GM23248 (cell line): ENCODE results near the gene ALAS2. TPM values are rescaled to one million over a fixed set of nuclear protein-coding genes. Genes with fewer than 3 reads are reported as not detected.
"Not testable (repeated sequence)": the region's sequence is repeated elsewhere in the genome, so short reads cannot be mapped to it uniquely, and the experiment has no call there.

Experiments
- DNase-seq: peaks from one replicate; pipeline ENCODE4 v3.0.0-alpha.2; 2015
- H2AFZ ChIP-seq: fragments of 200-600 bp; sonication (generic); 2 replicates; pipeline ENCODE4 v1.6.1; 2016; ENCODE audit warnings: antibody characterized with exemption
- H3F3A ChIP-seq: fragments of 200-600 bp; sonication (generic); 2 replicates; pipeline ENCODE4 v1.6.1; 2016; ENCODE audit warnings: mild to moderate bottlenecking, antibody characterized with exemption, mixed run types; ENCODE audit not compliant: insufficient read depth
- H3K27ac ChIP-seq: fragments of 200-600 bp; sonication (generic); 2 replicates; pipeline ENCODE4 v1.5.1; 2016; ENCODE audit warnings: mild to moderate bottlenecking
- H3K27me3 ChIP-seq: fragments of 200-600 bp; sonication (generic); replicated peaks from 2 replicates; pipeline ENCODE4 v1.6.1; 2016; ENCODE audit warnings: mild to moderate bottlenecking; ENCODE audit not compliant: insufficient read depth
- H3K36me3 ChIP-seq: fragments of 200-600 bp; sonication (generic); 2 replicates; pipeline ENCODE4 v1.6.1; 2016; ENCODE audit warnings: low read depth, mild to moderate bottlenecking
- H3K4me1 ChIP-seq: fragments of 200-600 bp; sonication (generic); 2 replicates; pipeline ENCODE4 v1.6.1; 2016; ENCODE audit warnings: mild to moderate bottlenecking; ENCODE audit not compliant: insufficient read depth
- H3K4me2 ChIP-seq: fragments of 200-600 bp; sonication (generic); one replicate; pipeline ENCODE4 v1.6.1; 2016; ENCODE audit warnings: mild to moderate bottlenecking; ENCODE audit not compliant: unreplicated experiment
- H3K4me3 ChIP-seq: fragments of 200-600 bp; sonication (generic); 2 replicates; pipeline ENCODE4 v1.5.1; 2016; ENCODE audit warnings: mild to moderate bottlenecking
- H3K79me2 ChIP-seq: fragments of 200-600 bp; sonication (generic); 2 replicates; pipeline ENCODE4 v1.6.1; 2016; ENCODE audit warnings: mild to moderate bottlenecking; ENCODE audit not compliant: insufficient read depth
- H3K9ac ChIP-seq: fragments of 200-600 bp; sonication (generic); 2 replicates; pipeline ENCODE4 v1.6.1; 2016; ENCODE audit warnings: mild to moderate bottlenecking
- H3K9me2 ChIP-seq: fragments of 200-600 bp; sonication (generic); 2 replicates; pipeline ENCODE4 v1.6.1; 2016; ENCODE audit warnings: mixed run types, mild to moderate bottlenecking, moderate library complexity; ENCODE audit not compliant: insufficient read depth
- H3K9me3 ChIP-seq: fragments of 200-600 bp; sonication (generic); one replicate; pipeline ENCODE4 v1.6.1; 2017; ENCODE audit warnings: low read depth
- H4K20me1 ChIP-seq: fragments of 200-600 bp; sonication (generic); 2 replicates; pipeline ENCODE4 v1.6.0; 2016; ENCODE audit not compliant: insufficient read depth
- EZH2 ChIP-seq: fragments of 200-600 bp; sonication (generic); IDR thresholded peaks from 2 replicates; pipeline ENCODE4 v1.6.1; 2018; ENCODE audit warnings: antibody characterized with exemption, mild to moderate bottlenecking; ENCODE audit not compliant: insufficient read depth, poor library complexity, severe bottlenecking
- EZH2phosphoT487 ChIP-seq: fragments of 200-600 bp; sonication (generic); IDR thresholded peaks from 2 replicates; pipeline ENCODE4 v1.6.1; 2018; ENCODE audit warnings: antibody characterized with exemption, moderate library complexity, mild to moderate bottlenecking, low read depth; ENCODE audit not compliant: insufficient read depth
- WGBS, 2 experiments: methylation state at CpG; one replicate each; pipeline ENCODE4 v1.1.6; 2015 to 2017; ENCODE audit warnings: low lambda C conversion rate in 2 of 2, low coverage in 1 of 2; ENCODE audit errors: missing lambda C conversion rate in 2 of 2; 5-methylcytosine and 5-hydroxymethylcytosine counted together
- in situ Hi-C: fragments of 300-500 bp; cut with MboI; formaldehyde crosslinking; loops from 2 replicates; pipeline ENCODE4 v1.15.0; 2020
- polyA plus RNA-seq: library from polyadenylated mRNA; unstranded; fragments of >200 nt; fragmentation: Nextera tagmentation; extraction: Ambion mirVana; gene quantifications from 2 replicates; pipeline ENCODE4 v1.2.1, GENCODE V29; 2016
- total RNA-seq: library from RNA; depleted of rRNA; stranded (reverse); fragments of >200 nt; shearing (Covaris generic); gene quantifications from 2 replicates; pipeline ENCODE4 v1.2.3, GENCODE V29; 2014; rRNA removed

Gene ALAS2
- total RNA-seq (not detected in 2 replicates), polyA plus RNA-seq (not detected in 2 replicates)

GRCh38 chrX:55030271-55031205, at the start of gene ALAS2:
Gene ALAS2 (minus strand): TSS chrX:55030977. CDS start chrX:55026000, 4,977 bp downstream.
- Histone ChIP-seq H3K27me3 (no peaks in the 10 kb centered on the region), H3K9me2 (no peaks in the 10 kb centered on the region), H3K9ac (no peak within 1 kb of the TSS), H3K4me1 (no peaks in the 10 kb centered on the region), H3K4me3 (no peak within 1 kb of the TSS), H3F3A (no peaks in the 10 kb centered on the region), H3K4me2 (no peak within 1 kb of the TSS), H3K27ac (no peak within 1 kb of the TSS), H3K36me3 (no peaks in the 10 kb centered on the region), H2AFZ (no peak within 1 kb of the TSS), H3K9me3 (no peaks in the 10 kb centered on the region), H4K20me1 (no peaks in the 10 kb centered on the region), H3K79me2 (no peaks in the 10 kb centered on the region)
- WGBS, 2 experiments = 52 to 78% methylated on average over 5 of the region's 7 CpGs
- in situ Hi-C loops = no loop called here
- TF ChIP-seq EZH2 (no peak), EZH2phosphoT487 (no peak)
- no peak for DNase-seq

GRCh38 chrX:55074851-55075467, 44.2 kb upstream of the ALAS2 start, which contains the start of gene PAGE2B:
Gene PAGE2B (plus strand): TSS chrX:55075030. CDS start chrX:55076042, 1,012 bp downstream.
- TF ChIP-seq EZH2 (no peak), EZH2phosphoT487 (no peak)
- no peaks in the 10 kb centered on the region for H3K36me3 ChIP-seq
- no peak for DNase-seq

DNA sequence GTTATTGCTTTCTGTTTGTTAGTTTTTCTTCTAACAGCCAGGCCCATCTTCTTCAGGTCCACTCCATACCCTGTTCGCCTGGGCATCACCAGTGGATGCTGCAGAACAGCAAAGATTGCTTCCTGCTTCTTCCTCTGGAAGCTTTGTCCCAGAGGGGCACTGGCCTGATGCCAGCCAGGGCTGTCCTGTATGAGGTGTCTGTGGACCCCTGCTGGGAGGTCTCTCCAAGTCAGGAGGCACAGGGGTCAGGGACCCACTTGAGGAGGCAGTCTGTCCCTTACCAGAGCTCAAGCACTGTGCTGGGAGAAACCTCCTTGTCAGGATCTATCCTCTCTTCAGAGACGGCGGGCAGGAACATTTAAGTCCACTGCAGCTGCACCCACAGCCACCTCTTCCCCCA, 41.5 kb upstream of the ALAS2 start:
- H3K27me3 ChIP-seq = no peaks in the 10 kb centered on the region
- no peak overlapping the region for H2AFZ ChIP-seq
- no peaks in the 10 kb centered on the region for H3K79me2 ChIP-seq
- no peaks in the 10 kb centered on the region for H3K36me3 ChIP-seq
- no peak overlapping the region for H3K4me2 ChIP-seq
- H3F3A ChIP-seq = no peaks in the 10 kb centered on the region
- 63 to 67% methylated on average over 3 of the region's 3 CpGs for WGBS, 2 experiments
- no peak for TF ChIP-seq EZH2phosphoT487
- no peak for TF ChIP-seq EZH2
- no peaks in the 10 kb centered on the region for H3K9me2 ChIP-seq
- no peaks in the 10 kb centered on the region for H4K20me1 ChIP-seq
- in situ Hi-C loops = loop anchor here (25.0 kb wide), 2 partner anchors 90 to 385 kb away; no protein-coding TSS in a partner anchor
- H3K27ac ChIP-seq = no peak overlapping the region
- no peaks in the 10 kb centered on the region for H3K9me3 ChIP-seq
- no peak for DNase-seq
- no peak overlapping the region for H3K9ac ChIP-seq
- no peaks in the 10 kb centered on the region for H3K4me1 ChIP-seq
- no peak overlapping the region for H3K4me3 ChIP-seq

More at GRCh38 chrX:55074851-55075467, 44.2 kb upstream of the ALAS2 start, which contains the start of gene PAGE2B:
- no peaks in the 10 kb centered on the region for H3K4me1 ChIP-seq
- WGBS, 2 experiments = 79 to 89% methylated on average over 15 to 34 of the region's 36 CpGs
- H3K27ac ChIP-seq = no peak within 1 kb of the TSS
- no peaks in the 10 kb centered on the region for H3K9me3 ChIP-seq
- H3K79me2 ChIP-seq = no peaks in the 10 kb centered on the region
- no peak within 1 kb of the TSS for H3K4me2 ChIP-seq
- no peak within 1 kb of the TSS for H3K4me3 ChIP-seq
- H3K27me3 ChIP-seq = no peaks in the 10 kb centered on the region
- H3K9me2 ChIP-seq = no peaks in the 10 kb centered on the region
- H3F3A ChIP-seq = no peaks in the 10 kb centered on the region
- H3K9ac ChIP-seq = no peak within 1 kb of the TSS
- in situ Hi-C loops = loop anchor here (25.0 kb wide), 2 partner anchors 87 to 388 kb away; no protein-coding TSS in a partner anchor
- H4K20me1 ChIP-seq = no peaks in the 10 kb centered on the region
- H2AFZ ChIP-seq = no peak within 1 kb of the TSS

GRCh38 chrX:55067180-55067579, 36.4 kb upstream of the ALAS2 start:
- not testable (repeated sequence) for H4K20me1 ChIP-seq, H3K27me3 ChIP-seq, H3K79me2 ChIP-seq, H3K4me2 ChIP-seq, H3K4me1 ChIP-seq, H3K27ac ChIP-seq, H3K4me3 ChIP-seq, DNase-seq, H3F3A ChIP-seq, H3K9me2 ChIP-seq, H3K9ac ChIP-seq, H2AFZ ChIP-seq, H3K36me3 ChIP-seq, H3K9me3 ChIP-seq
- WGBS, 2 experiments = 19 to 32% methylated on average over 2 of the region's 2 CpGs
- in situ Hi-C loops = loop anchor here (25.0 kb wide), 2 partner anchors 95 to 380 kb away; no protein-coding TSS in a partner anchor
